ENCODE measurements around the gene SOX13.

Gene SOX13

DNA sequence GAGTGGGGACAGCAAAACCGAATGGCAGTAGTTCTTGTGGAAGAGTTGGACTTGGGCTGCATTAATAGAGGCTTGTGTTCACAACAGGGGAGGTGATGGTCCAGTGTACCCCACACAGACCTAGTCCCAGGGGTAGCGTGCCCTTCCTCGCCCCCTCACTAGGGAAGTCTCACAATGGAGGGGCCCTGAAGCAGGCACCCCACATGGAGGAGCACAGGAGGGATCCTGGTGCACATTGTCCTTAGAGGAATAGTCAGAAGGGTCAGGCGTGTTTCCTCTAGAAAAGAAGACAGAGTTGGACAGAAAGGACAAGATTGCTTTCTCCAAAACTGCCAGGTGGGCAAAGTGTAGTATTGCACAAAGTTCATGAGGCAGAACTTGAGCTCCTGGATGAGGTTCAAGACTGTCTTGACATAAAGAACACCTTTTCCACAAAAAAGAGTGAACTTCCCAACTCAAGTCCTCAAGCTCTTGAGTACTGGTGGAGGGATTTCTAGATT is 55.6 kb downstream of the SOX13 start:
- H3K36me3 ChIP-seq (ENCODE audit: insufficient read depth, low read length): peaks cover 29% of the 10 kb centered on the region
- no peaks in the 10 kb centered on the region for H3K27me3 ChIP-seq (ENCODE audit: control insufficient read depth in 1 of 2, insufficient read depth in 2 of 2, low read length in 2 of 2)
- H3K4me1 ChIP-seq (ENCODE audit: insufficient read depth, low read length): peaks cover 39% of the 10 kb centered on the region
- no peak overlapping the region for H3K9ac ChIP-seq (ENCODE audit: low read length)
- H3K4me3 ChIP-seq (ENCODE audit: low read depth in 1 of 2, low read length in 2 of 2): no peak overlapping the region
- no peaks in the 10 kb centered on the region for H3K9me3 ChIP-seq (ENCODE audit: low read length)
- peak overlapping the region; percentile 47 for H3K27ac ChIP-seq (ENCODE audit: low read depth, low read length)

DNA sequence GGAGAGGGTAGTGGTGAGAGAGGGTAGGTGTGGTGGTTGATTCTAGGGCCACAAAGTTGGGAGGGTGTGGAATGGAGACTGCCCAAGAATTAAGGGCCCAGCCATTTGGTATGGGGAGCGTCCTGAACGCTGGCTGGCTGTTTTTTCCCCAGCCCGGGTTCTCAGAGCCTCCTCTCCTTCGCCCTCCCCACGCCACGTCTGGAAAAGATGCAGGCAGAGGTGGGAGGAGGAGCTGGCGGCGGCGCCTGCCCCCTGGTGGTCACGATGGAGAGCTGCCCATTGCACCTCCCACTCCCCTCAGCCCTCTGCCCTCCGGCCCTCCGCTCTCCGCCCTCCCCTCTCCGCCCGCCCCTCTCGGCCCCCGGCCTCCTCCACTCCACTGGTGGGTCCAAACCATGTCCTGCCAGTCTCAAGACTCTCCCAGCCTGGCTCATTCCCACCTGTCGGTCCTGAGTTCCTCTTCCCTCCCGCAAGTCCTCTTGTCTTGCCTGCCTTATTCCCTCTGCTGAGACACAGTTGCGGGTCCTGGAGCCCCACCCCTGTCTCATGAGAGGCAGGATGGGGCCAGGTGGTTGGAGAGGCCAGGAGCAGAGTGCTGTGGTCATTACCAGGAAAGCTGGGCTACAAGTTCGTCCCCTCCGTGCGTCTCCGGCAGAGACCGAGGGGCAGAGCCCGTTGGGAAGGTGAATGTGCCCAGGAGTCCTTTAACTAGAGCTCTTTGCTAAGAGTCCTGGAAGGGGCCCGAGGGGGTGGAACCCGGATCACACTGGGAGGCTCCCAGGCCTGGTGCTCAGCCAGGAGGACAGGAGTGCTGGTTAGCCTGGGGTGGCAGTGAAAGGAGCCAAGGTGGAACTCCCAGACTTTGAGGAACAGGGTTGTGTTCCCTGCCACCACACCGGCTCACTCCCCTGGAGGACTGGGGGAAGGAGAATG is 56.3 kb downstream of the SOX13 start:
- Histone ChIP-seq H3K27ac (ENCODE audit: low read depth, low read length) (peak overlapping the region; percentile 47), H3K4me1 (ENCODE audit: insufficient read depth, low read length) (peaks cover 39% of the 10 kb centered on the region), H3K27me3 (ENCODE audit: control insufficient read depth in 1 of 2, insufficient read depth in 2 of 2, low read length in 2 of 2) (no peaks in the 10 kb centered on the region), H3K36me3 (ENCODE audit: insufficient read depth, low read length) (peaks cover 27% of the 10 kb centered on the region), H3K9me3 (ENCODE audit: low read length) (no peaks in the 10 kb centered on the region), H3K9ac (ENCODE audit: low read length) (peak overlapping the region; percentile 51), H3K4me3 (ENCODE audit: low read depth in 1 of 2, low read length in 2 of 2) (peak overlapping the region; percentile 21 to 59)

- peaks cover 39% of the 10 kb centered on the region for H3K4me1 ChIP-seq (ENCODE audit: insufficient read depth, low read length)
- no peak overlapping the region for H3K27ac ChIP-seq (ENCODE audit: low read depth, low read length)
Measured at GRCh38 chr1:204130178-204130577, 57.3 kb downstream of the SOX13 start.

GRCh38 chr1:204130981-204131892 is 58.3 kb downstream of the SOX13 start:
- Histone ChIP-seq H3K27ac (ENCODE audit: low read depth, low read length) (no peak overlapping the region), H3K4me1 (ENCODE audit: insufficient read depth, low read length) (peaks cover 38% of the 10 kb centered on the region), H3K36me3 (ENCODE audit: insufficient read depth, low read length) (peaks cover 16% of the 10 kb centered on the region), H3K27me3 (ENCODE audit: control insufficient read depth in 1 of 2, insufficient read depth in 2 of 2, low read length in 2 of 2) (no peaks in the 10 kb centered on the region), H3K4me3 (ENCODE audit: low read depth in 1 of 2, low read length in 2 of 2) (no peak overlapping the region), H3K9ac (ENCODE audit: low read length) (no peak overlapping the region), H3K9me3 (ENCODE audit: low read length) (no peaks in the 10 kb centered on the region)

More at GRCh38 chr1:204130178-204130577, 57.3 kb downstream of the SOX13 start:
- Histone ChIP-seq H3K9ac (ENCODE audit: low read length) (no peak overlapping the region), H3K4me3 (ENCODE audit: low read depth in 1 of 2, low read length in 2 of 2) (no peak overlapping the region), H3K9me3 (ENCODE audit: low read length) (no peaks in the 10 kb centered on the region), H3K36me3 (ENCODE audit: insufficient read depth, low read length) (peaks cover 26% of the 10 kb centered on the region), H3K27me3 (ENCODE audit: control insufficient read depth in 1 of 2, insufficient read depth in 2 of 2, low read length in 2 of 2) (no peaks in the 10 kb centered on the region)

- H3K9me3 ChIP-seq (ENCODE audit: low read length): no peaks in the 10 kb centered on the region
- peaks cover 31% of the 10 kb centered on the region for H3K4me1 ChIP-seq (ENCODE audit: insufficient read depth, low read length)
- H3K36me3 ChIP-seq (ENCODE audit: insufficient read depth, low read length): peaks cover 13% of the 10 kb centered on the region
- H3K9ac ChIP-seq (ENCODE audit: low read length): no peak overlapping the region
- no peak overlapping the region for H3K4me3 ChIP-seq (ENCODE audit: low read depth in 1 of 2, low read length in 2 of 2)
- no peaks in the 10 kb centered on the region for H3K27me3 ChIP-seq (ENCODE audit: control insufficient read depth in 1 of 2, insufficient read depth in 2 of 2, low read length in 2 of 2)
- no peak overlapping the region for H3K27ac ChIP-seq (ENCODE audit: low read depth, low read length)
Measured at GRCh38 chr1:204131978-204132377, 59.1 kb downstream of the SOX13 start.

DNA sequence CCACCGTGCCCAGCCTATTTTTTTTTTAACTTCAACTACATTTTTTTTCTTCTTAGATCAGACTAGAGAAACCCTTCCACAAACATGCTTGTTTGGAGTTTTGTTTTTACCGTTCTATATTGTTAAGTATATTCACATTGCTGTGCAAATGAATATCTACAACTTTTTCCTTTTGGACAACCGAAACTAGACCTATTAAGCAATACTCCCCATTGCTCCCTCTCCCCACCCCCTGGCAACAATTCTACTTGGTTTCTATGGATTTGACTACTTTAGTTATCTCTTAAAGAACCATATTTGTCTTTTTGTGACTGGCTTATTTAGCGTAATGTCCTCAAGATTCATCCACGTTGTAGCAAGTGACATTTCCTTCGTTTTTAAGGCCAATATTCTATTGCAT is 59.8 kb downstream of the SOX13 start:
- Histone ChIP-seq H3K9me3 (ENCODE audit: low read length) (no peaks in the 10 kb centered on the region), H3K36me3 (ENCODE audit: insufficient read depth, low read length) (peaks cover 13% of the 10 kb centered on the region), H3K4me1 (ENCODE audit: insufficient read depth, low read length) (peaks cover 23% of the 10 kb centered on the region), H3K27ac (ENCODE audit: low read depth, low read length) (no peak overlapping the region), H3K4me3 (ENCODE audit: low read depth in 1 of 2, low read length in 2 of 2) (no peak overlapping the region), H3K27me3 (ENCODE audit: control insufficient read depth in 1 of 2, insufficient read depth in 2 of 2, low read length in 2 of 2) (no peaks in the 10 kb centered on the region), H3K9ac (ENCODE audit: low read length) (no peak overlapping the region)

DNA sequence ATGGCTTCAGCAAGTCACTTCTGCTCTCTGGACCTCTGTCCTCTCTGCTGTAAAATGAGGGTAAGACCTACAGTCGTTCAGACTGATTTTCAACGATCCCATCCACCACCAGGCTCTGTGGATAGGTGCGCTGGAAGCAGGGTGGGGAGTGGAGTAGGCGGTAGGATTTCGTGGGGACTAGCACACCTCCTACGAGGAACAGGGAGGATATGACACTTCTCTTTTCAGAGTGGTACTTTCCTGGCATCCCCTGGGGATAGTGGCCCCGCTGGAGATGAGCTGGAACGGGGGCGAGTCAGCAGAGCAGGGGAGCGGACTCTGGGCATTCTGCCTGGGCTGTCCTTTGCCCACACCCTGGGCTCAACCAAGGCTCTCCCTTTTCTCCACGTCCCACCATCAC is 61.2 kb downstream of the SOX13 start:
- Histone ChIP-seq H3K9ac (ENCODE audit: low read length) (no peak overlapping the region), H3K9me3 (ENCODE audit: low read length) (no peaks in the 10 kb centered on the region), H3K4me1 (ENCODE audit: insufficient read depth, low read length) (peaks cover 9% of the 10 kb centered on the region), H3K27ac (ENCODE audit: low read depth, low read length) (no peak overlapping the region), H3K27me3 (ENCODE audit: control insufficient read depth in 1 of 2, insufficient read depth in 2 of 2, low read length in 2 of 2) (no peaks in the 10 kb centered on the region), H3K36me3 (ENCODE audit: insufficient read depth, low read length) (peaks cover 13% of the 10 kb centered on the region), H3K4me3 (ENCODE audit: low read depth in 1 of 2, low read length in 2 of 2) (no peak overlapping the region)

DNA sequence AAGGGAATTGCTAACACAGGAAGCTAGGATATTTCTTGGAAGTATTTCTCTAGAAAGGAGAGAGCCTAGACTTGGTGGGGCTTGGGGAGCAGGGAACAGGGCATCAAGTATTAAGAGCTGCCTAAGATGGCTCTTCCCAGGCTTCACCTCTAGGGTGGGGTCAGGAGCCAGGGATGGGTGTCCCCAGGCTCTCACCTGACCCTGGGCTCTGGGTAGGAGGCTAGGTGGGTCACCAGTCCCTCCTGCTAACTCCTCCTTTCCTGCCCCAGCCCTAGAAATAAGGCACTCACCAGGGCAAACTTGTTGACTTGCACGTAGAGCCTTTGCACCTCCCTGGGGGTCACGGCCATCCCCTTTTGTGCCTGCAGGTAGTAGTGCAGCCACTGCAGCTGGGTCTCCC is 63.9 kb downstream of the SOX13 start:
- H3K9ac ChIP-seq (ENCODE audit: low read length): no peak overlapping the region
- no peaks in the 10 kb centered on the region for H3K4me1 ChIP-seq (ENCODE audit: insufficient read depth, low read length)
- H3K36me3 ChIP-seq (ENCODE audit: insufficient read depth, low read length): peaks cover 13% of the 10 kb centered on the region
- no peak overlapping the region for H3K27ac ChIP-seq (ENCODE audit: low read depth, low read length)
- H3K27me3 ChIP-seq (ENCODE audit: control insufficient read depth in 1 of 2, insufficient read depth in 2 of 2, low read length in 2 of 2): no peaks in the 10 kb centered on the region
- no peak overlapping the region for H3K4me3 ChIP-seq (ENCODE audit: low read depth in 1 of 2, low read length in 2 of 2)
- no peaks in the 10 kb centered on the region for H3K9me3 ChIP-seq (ENCODE audit: low read length)

DNA sequence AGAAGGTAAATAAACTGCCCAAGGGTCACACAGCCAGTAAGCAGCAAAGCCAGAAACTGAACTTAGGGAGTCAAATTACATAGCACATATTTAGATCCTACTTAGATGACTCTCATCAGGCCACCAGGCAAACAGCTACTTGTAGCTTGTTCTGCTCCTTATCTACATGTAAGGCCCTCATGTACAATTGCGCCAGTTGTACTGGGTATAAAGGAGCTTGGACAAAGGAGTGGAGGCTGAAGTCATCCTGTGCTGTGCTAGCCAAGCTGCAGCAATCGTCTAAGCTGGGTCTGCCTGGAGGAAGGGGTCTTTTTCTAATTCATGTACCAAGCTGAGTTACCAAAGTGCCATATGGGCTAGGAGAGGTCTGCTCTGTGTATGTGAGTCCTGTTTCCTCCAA is 66.2 kb downstream of the SOX13 start:
- Histone ChIP-seq H3K4me3 (ENCODE audit: low read depth in 1 of 2, low read length in 2 of 2) (no peak overlapping the region), H3K4me1 (ENCODE audit: insufficient read depth, low read length) (no peaks in the 10 kb centered on the region), H3K9ac (ENCODE audit: low read length) (no peak overlapping the region), H3K36me3 (ENCODE audit: insufficient read depth, low read length) (peaks cover 10% of the 10 kb centered on the region), H3K27ac (ENCODE audit: low read depth, low read length) (no peak overlapping the region), H3K27me3 (ENCODE audit: control insufficient read depth in 1 of 2, insufficient read depth in 2 of 2, low read length in 2 of 2) (no peaks in the 10 kb centered on the region), H3K9me3 (ENCODE audit: low read length) (no peaks in the 10 kb centered on the region)

DNA sequence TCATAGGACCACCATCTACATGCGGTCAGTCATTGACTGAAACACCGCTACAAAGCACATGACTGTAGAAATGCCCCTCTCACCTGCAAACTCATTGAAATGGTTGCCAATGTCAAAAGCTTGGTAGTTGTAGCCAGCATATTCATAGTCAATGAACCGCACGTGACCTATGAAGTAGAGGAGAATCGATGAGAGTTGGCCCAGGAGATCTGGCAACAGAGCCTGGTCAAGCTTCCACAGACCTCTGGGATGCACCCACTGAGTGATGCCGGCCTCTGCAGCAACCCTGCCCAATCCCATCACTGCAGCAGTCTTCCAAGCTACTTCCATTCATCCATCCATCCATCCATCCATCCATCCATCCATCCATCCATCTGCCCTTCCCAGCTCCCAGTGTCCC is 67.0 kb downstream of the SOX13 start:
- Histone ChIP-seq H3K27me3 (ENCODE audit: control insufficient read depth in 1 of 2, insufficient read depth in 2 of 2, low read length in 2 of 2) (no peaks in the 10 kb centered on the region), H3K9ac (ENCODE audit: low read length) (no peak overlapping the region), H3K4me3 (ENCODE audit: low read depth in 1 of 2, low read length in 2 of 2) (no peak overlapping the region), H3K27ac (ENCODE audit: low read depth, low read length) (no peak overlapping the region), H3K36me3 (ENCODE audit: insufficient read depth, low read length) (peaks cover 1% of the 10 kb centered on the region), H3K9me3 (ENCODE audit: low read length) (no peaks in the 10 kb centered on the region), H3K4me1 (ENCODE audit: insufficient read depth, low read length) (no peaks in the 10 kb centered on the region)

DNA sequence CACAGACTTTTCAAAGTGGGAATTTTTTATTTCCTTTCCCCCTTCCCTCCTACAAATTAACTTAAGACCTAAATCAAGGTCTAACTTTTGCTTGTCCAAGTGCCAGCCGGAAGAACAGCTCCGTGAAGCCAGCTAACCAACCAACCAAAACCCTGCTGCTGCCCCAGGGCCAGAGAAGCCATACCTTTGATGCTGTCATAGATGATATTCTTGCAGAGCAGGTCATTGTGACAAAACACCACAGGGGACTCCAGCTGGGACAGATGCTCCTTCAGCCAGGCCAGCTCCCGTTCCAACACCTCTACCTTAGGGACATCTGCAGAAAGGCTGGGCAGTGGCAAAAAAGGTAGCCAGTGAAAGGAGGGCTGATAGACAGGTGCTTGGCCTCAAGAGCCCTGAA is 68.2 kb downstream of the SOX13 start:
- no peaks in the 10 kb centered on the region for H3K27me3 ChIP-seq (ENCODE audit: control insufficient read depth in 1 of 2, insufficient read depth in 2 of 2, low read length in 2 of 2)
- no peaks in the 10 kb centered on the region for H3K9me3 ChIP-seq (ENCODE audit: low read length)
- no peak overlapping the region for H3K4me3 ChIP-seq (ENCODE audit: low read depth in 1 of 2, low read length in 2 of 2)
- H3K36me3 ChIP-seq (ENCODE audit: insufficient read depth, low read length): no peaks in the 10 kb centered on the region
- H3K27ac ChIP-seq (ENCODE audit: low read depth, low read length): no peak overlapping the region
- no peak overlapping the region for H3K9ac ChIP-seq (ENCODE audit: low read length)
- H3K4me1 ChIP-seq (ENCODE audit: insufficient read depth, low read length): no peaks in the 10 kb centered on the region
